Measurements from ENCODE around the gene CPAMD8.
A peak's percentile ranks its signal among the peaks of the same experiment; 100 is the strongest.

CPAMD8 gene

GRCh38 chr19:16896146-16897028 lies 130.2 kb downstream of the CPAMD8 start:
- no peak for TF ChIP-seq CTCF (IDR thresholded peaks at IDR 0.05; ENCODE audit: low read depth, low read length)
- H3K4me3 ChIP-seq (ENCODE audit: low read depth, low read length) = peak overlapping the region; percentile 54

- H3K4me3 ChIP-seq (ENCODE audit: low read depth, low read length) = no peak overlapping the region
- TF ChIP-seq CTCF (IDR thresholded peaks at IDR 0.05; ENCODE audit: low read depth, low read length) = no peak
Measured at GRCh38 chr19:16895467-16896145, 131.0 kb downstream of the CPAMD8 start.

GRCh38 chr19:16894080-16894479 lies 132.5 kb downstream of the CPAMD8 start:
- no peak overlapping the region for H3K4me3 ChIP-seq (ENCODE audit: low read depth, low read length)
- TF ChIP-seq CTCF (IDR thresholded peaks at IDR 0.05; ENCODE audit: low read depth, low read length) = no peak

GRCh38 chr19:16893686-16893989 lies 133.0 kb downstream of the CPAMD8 start:
- no peak overlapping the region for H3K4me3 ChIP-seq (ENCODE audit: low read depth, low read length)
- TF ChIP-seq CTCF (IDR thresholded peaks at IDR 0.05; ENCODE audit: low read depth, low read length) = no peak

GRCh38 chr19:16892868-16893685 lies 133.5 kb downstream of the CPAMD8 start:
- TF ChIP-seq CTCF (IDR thresholded peaks at IDR 0.05; ENCODE audit: low read depth, low read length) = no peak
- no peak overlapping the region for H3K4me3 ChIP-seq (ENCODE audit: low read depth, low read length)

- no peak for TF ChIP-seq CTCF (IDR thresholded peaks at IDR 0.05; ENCODE audit: low read depth, low read length)
- H3K4me3 ChIP-seq (ENCODE audit: low read depth, low read length) = no peak overlapping the region
Measured at GRCh38 chr19:16892436-16892835, 134.2 kb downstream of the CPAMD8 start.

Data from WI38 (cell line).